A549 (cell line): ENCODE data around the gene SCO1. TPM values are rescaled to one million over a fixed set of nuclear protein-coding genes. Genes with fewer than 3 reads are reported as not detected.

ENCODE experiments used
- ATAC-seq, 2 experiments: fragments of 200-7000 bp in 1 of 2; fragments of >200 bp in 1 of 2; cut with Nextera tagmentation in 1 of 2; cut with Tn5 transposase in 1 of 2; 3 replicates each; pipeline versions ENCODE4 v1.8.0 to v1.9.1; 2018 to 2020; ENCODE audit warnings: mild to moderate bottlenecking in 1 of 2, moderate library complexity in 1 of 2
- CTCF ChIA-PET: fragments of 300-600 bp; sonication (Branson Sonifier 250); formaldehyde crosslinking; extraction: SDS; loops from one replicate; lab custom pipeline; 2021; ENCODE audit warnings: antibody characterized with exemption, inconsistent platforms; lab: Yijun Ruan, JAX
- POLR2A ChIA-PET: fragments of 350-600 bp; formaldehyde crosslinking; extraction: SDS; loops from one replicate; lab custom pipeline; 2021; ENCODE audit warnings: antibody characterized with exemption, inconsistent platforms; lab: Yijun Ruan, JAX
- DNase-seq, 2 experiments: peaks; one replicate each; pipeline versions ENCODE4 v3.0.0 to v3.0.0-alpha.2; 2011 to 2016; ENCODE audit warnings: low read depth in 1 of 2, low spot score in 1 of 2
- FAIRE-seq: peaks from 2 replicates; lab custom pipeline; 2011; peaks lifted over from hg19 to GRCh38; lab: Jason Lieb, UNC
- H3K27ac ChIP-seq, 2 experiments: fragments of >200 bp; sonication (Bioruptor Twin); formaldehyde crosslinking; 3 replicates each; pipeline ENCODE4 v1.5.1; 2016 to 2017
- H3K4me1 ChIP-seq: fragments of >200 bp; sonication (Bioruptor Twin); formaldehyde crosslinking; 3 replicates; pipeline ENCODE4 v1.6.1; 2016
- H3K4me2 ChIP-seq: fragments of >200 bp; sonication (Bioruptor Twin); formaldehyde crosslinking; 3 replicates; pipeline ENCODE4 v1.6.1; 2016
- H3K4me3 ChIP-seq: fragments of >200 bp; sonication (Bioruptor Twin); formaldehyde crosslinking; 3 replicates; pipeline ENCODE4 v1.5.1; 2016
- H3K9me3 ChIP-seq: fragments of >200 bp; sonication (Bioruptor Twin); formaldehyde crosslinking; 3 replicates; pipeline ENCODE4 v1.6.1; 2016
- BCL3 ChIP-seq: fragments of >200 bp; sonication (Bioruptor Twin); formaldehyde crosslinking; IDR thresholded peaks from 3 replicates; pipeline ENCODE4 v1.6.1; 2016
- BHLHE40 ChIP-seq: IDR thresholded peaks from 2 replicates; pipeline ENCODE4 v1.6.1; 2012; ENCODE audit warnings: low read depth, low read length, inconsistent platforms
- CBX8 ChIP-seq: fragments of 200-600 bp; sonication (generic); IDR thresholded peaks from 2 replicates; pipeline ENCODE4 v1.6.1; 2016
- E2F6 ChIP-seq: IDR thresholded peaks from 2 replicates; pipeline ENCODE4 v1.6.1; 2012; ENCODE audit warnings: low read depth, borderline replicate concordance
- ELK1 ChIP-seq: fragments of 150-350 bp; IDR thresholded peaks from 2 replicates; pipeline ENCODE4 v1.6.1; 2014; ENCODE audit warnings: low read depth, mild to moderate bottlenecking, low read length
- FOSB ChIP-seq: fragments of 250-450 bp; sonication (Bioruptor Pico); IDR thresholded peaks from 2 replicates; pipeline ENCODE4 v1.5.0; 2020; ENCODE audit warnings: mild to moderate bottlenecking, moderate library complexity
- FOSL2 ChIP-seq, 2 experiments: fragments of 450-650 bp in 1 of 2; fragments of >200 bp in 1 of 2; sonication (Bioruptor Twin) in 1 of 2; formaldehyde crosslinking; IDR thresholded peaks; 2 replicates each; pipeline versions ENCODE4 v1.5.0 to v1.6.1; 2016 to 2020; ENCODE audit warnings: mild to moderate bottlenecking in 1 of 2, moderate library complexity in 1 of 2
- GATA3 ChIP-seq: IDR thresholded peaks from 2 replicates; pipeline ENCODE4 v1.6.1; 2012; ENCODE audit warnings: borderline replicate concordance
- HMGXB4 ChIP-seq: fragments of 250-450 bp; sonication (Bioruptor Pico); IDR thresholded peaks from 2 replicates; pipeline ENCODE4 v1.5.0; 2021; ENCODE audit warnings: mild to moderate bottlenecking, moderate library complexity, borderline replicate concordance
- HOXB13 ChIP-seq: fragments of 250-450 bp; sonication (Bioruptor Pico); IDR thresholded peaks from 2 replicates; pipeline ENCODE4 v1.5.0; 2020; ENCODE audit warnings: low read depth, mild to moderate bottlenecking, moderate library complexity
- HOXB5 ChIP-seq: fragments of 250-450 bp; sonication (Bioruptor Pico); IDR thresholded peaks from 2 replicates; pipeline ENCODE4 v1.5.0; 2020; ENCODE audit warnings: mild to moderate bottlenecking, moderate library complexity
- JUNB ChIP-seq: fragments of >200 bp; sonication (Bioruptor Twin); formaldehyde crosslinking; IDR thresholded peaks from 2 replicates; pipeline ENCODE4 v1.6.1; 2016
- KDM5A ChIP-seq: fragments of 200-600 bp; sonication (generic); IDR thresholded peaks from 2 replicates; pipeline ENCODE4 v1.6.1; 2016; ENCODE audit warnings: antibody characterized with exemption, mild to moderate bottlenecking
- MAX ChIP-seq: IDR thresholded peaks from 2 replicates; pipeline ENCODE4 v1.6.1; 2012
- POLR2AphosphoS2 ChIP-seq: conservative IDR thresholded peaks from 2 replicates; pipeline ENCODE4 v1.6.1; 2012; ENCODE audit warnings: low read length, improper control_type of control experiment, inconsistent platforms
- RCOR1 ChIP-seq: fragments of 150-350 bp; IDR thresholded peaks from 2 replicates; pipeline ENCODE4 v1.6.1; 2014; ENCODE audit warnings: antibody characterized with exemption, low read length, low read depth
- REST ChIP-seq: fragments of 200-600 bp; sonication (generic); IDR thresholded peaks from 2 replicates; pipeline ENCODE4 v1.6.1; 2016; ENCODE audit warnings: antibody characterized with exemption, mild to moderate bottlenecking, moderate library complexity
- TFCP2L1 ChIP-seq: fragments of 250-450 bp; sonication (Bioruptor Pico); IDR thresholded peaks from 2 replicates; pipeline ENCODE4 v1.5.0; 2021; ENCODE audit warnings: mild to moderate bottlenecking
- TP53 ChIP-seq: fragments of 250-450 bp; sonication (Bioruptor Pico); IDR thresholded peaks from 2 replicates; pipeline ENCODE4 v1.5.0; 2021; ENCODE audit warnings: mild to moderate bottlenecking, moderate library complexity
- ZC3H11A ChIP-seq: fragments of 450-650 bp; IDR thresholded peaks from 2 replicates; pipeline ENCODE4 v1.6.1; 2014; ENCODE audit warnings: antibody characterized with exemption, mild to moderate bottlenecking
- ZFP36 ChIP-seq: fragments of 450-650 bp; IDR thresholded peaks from 2 replicates; pipeline ENCODE4 v1.6.1; 2014; ENCODE audit warnings: borderline replicate concordance; ENCODE audit not compliant: partially characterized antibody
- ZSCAN20 ChIP-seq: fragments of 250-450 bp; sonication (Bioruptor Pico); IDR thresholded peaks from 2 replicates; pipeline ENCODE4 v1.8.0; 2022; ENCODE audit warnings: mild to moderate bottlenecking, moderate library complexity
- WGBS: methylation state at CpG from one replicate; pipeline ENCODE4 v1.1.6; 2017; ENCODE audit errors: missing lambda C conversion rate; 5-methylcytosine and 5-hydroxymethylcytosine counted together
- polyA plus RNA-seq, 4 experiments: library from polyadenylated mRNA; depleted of rRNA in 3 of 4; stranded (reverse); fragments of >200 nt; fragmentation: RNase III in 1 of 4; extraction: RNeasy Plus Mini Kit Qiagen cat#74134 plus additional on column Dnase treatment in 1 of 4; gene quantifications; 2 replicates in 3 of 4; 3 replicates in 1 of 4; pipeline ENCODE4 v1.2.3, GENCODE V29; 2011 to 2017

SCO1 gene
- polyA plus RNA-seq, 2 of the 4 experiments (the other 2 are of a cell fraction): 52.2 to 55.8 TPM

GRCh38 chr17:10635290-10635689 is 62.0 kb downstream of the SCO1 start:
- FAIRE-seq (no peak), DNase-seq (no peak), ATAC-seq (no peak)
- CTCF ChIA-PET: interaction anchor here (1.5 to 18.5 kb wide), 4 partner anchors 8 to 210 kb away, joined by 4 to 315 read pairs (median 100); no protein-coding TSS in a partner anchor
- Histone ChIP-seq H3K27ac (no peak overlapping the region), H3K4me3 (no peak overlapping the region), H3K4me1 (no peaks in the 10 kb centered on the region), H3K4me2 (no peak overlapping the region), H3K9me3 (no peaks in the 10 kb centered on the region)
- WGBS: 91% methylated on average over 14 of the region's 14 CpGs
- POLR2A ChIA-PET: no interaction called here
- TF ChIP-seq JUNB (no peak), TFCP2L1 (CRISPR knock-in tag) (no peak), FOSL2 (IDR thresholded peaks at IDR 0.05) (no peak), FOSL2 (CRISPR knock-in tag; IDR thresholded peaks at IDR 0.05) (no peak), TP53 (CRISPR knock-in tag) (no peak), E2F6 (no peak), POLR2AphosphoS2 (no peak), KDM5A (no peak), HOXB5 (CRISPR knock-in tag) (no peak), HOXB13 (CRISPR knock-in tag) (no peak), BHLHE40 (no peak), RCOR1 (no peak), ZSCAN20 (no peak)

GRCh38 chr17:10633738-10634379 is 63.5 kb downstream of the SCO1 start:
- H3K27ac ChIP-seq: no peak overlapping the region
- POLR2A ChIA-PET: no interaction called here
- no peak for DNase-seq
- TF ChIP-seq FOSL2 (IDR thresholded peaks at IDR 0.05) (no peak), FOSL2 (CRISPR knock-in tag; IDR thresholded peaks at IDR 0.05) (no peak), MAX (no peak), ZFP36 (no peak), RCOR1 (no peak), BCL3 (no peak), REST (no peak), FOSB (CRISPR knock-in tag) (no peak), ELK1 (no peak), CBX8 (no peak), HMGXB4 (no peak), ZC3H11A (no peak), GATA3 (no peak), BHLHE40 (no peak)
- TF ChIP-seq, all 56 proteins: peak for 0
- Histone ChIP-seq H3K4me3 (no peak overlapping the region), H3K4me1 (no peaks in the 10 kb centered on the region), H3K9me3 (no peaks in the 10 kb centered on the region), H3K4me2 (no peak overlapping the region)
- no peak for ATAC-seq
- CTCF ChIA-PET: interaction anchor here (0.7 to 18.5 kb wide), 5 partner anchors 10 to 338 kb away, joined by 3 to 315 read pairs (median 5); no protein-coding TSS in a partner anchor
- WGBS: 81% methylated on average over 15 of the region's 15 CpGs
- no peak for FAIRE-seq
